GM12892 (cell line): ENCODE results near the gene FRY.

Source experiments
- POLR2A ChIP-seq: IDR thresholded peaks from 2 replicates; pipeline ENCODE4 v1.6.1; 2011; ENCODE audit warnings: low read depth, low read length, control low read depth
- POLR2AphosphoS5 ChIP-seq: IDR thresholded peaks from 2 replicates; pipeline ENCODE4 v1.6.1; 2011; ENCODE audit warnings: low read depth, low read length, control low read depth
- TAF1 ChIP-seq: IDR thresholded peaks from 2 replicates; pipeline ENCODE4 v1.6.1; 2011; ENCODE audit warnings: low read depth, mild to moderate bottlenecking, control low read depth, low read length, borderline replicate concordance

DNA sequence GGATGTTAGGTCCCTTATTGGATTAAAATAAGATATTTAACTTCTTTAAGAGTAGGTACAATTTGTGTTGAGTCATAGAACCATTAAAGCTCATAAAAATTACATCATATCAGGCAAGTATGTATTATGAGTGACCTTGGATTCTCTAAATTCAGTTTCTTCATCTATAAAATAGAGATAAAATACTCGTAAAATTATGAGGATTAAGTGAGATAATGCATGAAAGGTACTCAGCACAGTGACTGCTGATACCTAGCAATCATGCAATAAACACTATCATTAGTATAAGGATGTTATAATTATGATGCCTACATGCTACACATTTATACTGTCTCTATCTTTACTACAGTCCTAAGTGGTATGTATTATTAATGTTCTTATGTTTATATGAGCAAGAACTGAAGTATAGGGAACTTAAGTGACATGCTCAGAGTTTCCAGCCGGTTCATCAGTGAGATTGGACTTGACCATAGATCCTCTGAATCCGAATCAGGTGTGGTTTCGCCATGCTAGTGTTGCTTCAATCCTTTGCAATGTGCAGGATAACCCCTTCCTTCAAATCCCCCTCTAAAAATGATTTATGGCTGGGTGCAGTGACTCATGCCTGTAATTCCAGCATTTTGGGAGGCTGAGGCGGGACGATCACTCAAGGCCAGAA lies 22.9 kb upstream of the FRY start:
- no peak for TF ChIP-seq POLR2A
- no peak for TF ChIP-seq POLR2AphosphoS5
- no peak for TF ChIP-seq TAF1
